NCI-H748 (cell line): ENCODE data around the gene STARD13.

Experiments
- DNase-seq: peaks from one replicate; lab custom pipeline; 2025; ENCODE audit not compliant: unreplicated experiment; lab: John Stamatoyannopoulos, UW

The STARD13 gene

GRCh38 chr13:33285420-33286124 lies at the start of gene STARD13:
Gene STARD13 (minus strand): TSS chr13:33285755. CDS start chr13:33285638, 117 bp downstream.
- peak; percentile 90 for DNase-seq

- no peak for DNase-seq
These were observed 49.3 kb upstream of the STARD13 start for GRCh38 chr13:33334831-33335230.

- DNase-seq, result no peak
These were observed 46.4 kb upstream of the STARD13 start for GRCh38 chr13:33331962-33332361.

- no peak for DNase-seq
These were observed 44.9 kb upstream of the STARD13 start for GRCh38 chr13:33330483-33330882.

- peak; percentile 33 for DNase-seq
These were observed 43.1 kb upstream of the STARD13 start for GRCh38 chr13:33328701-33329100.

GRCh38 chr13:33326723-33327122 lies 41.2 kb upstream of the STARD13 start:
- DNase-seq, result no peak

GRCh38 chr13:33326246-33326645 lies 40.7 kb upstream of the STARD13 start:
- no peak for DNase-seq

GRCh38 chr13:33323801-33324510 lies 38.4 kb upstream of the STARD13 start:
- DNase-seq, result no peak

GRCh38 chr13:33322965-33323668 lies 37.6 kb upstream of the STARD13 start:
- DNase-seq, result peak; percentile 58

GRCh38 chr13:33322543-33322809 lies 36.9 kb upstream of the STARD13 start:
- DNase-seq, result no peak

GRCh38 chr13:33321686-33322542 lies 36.4 kb upstream of the STARD13 start:
- DNase-seq, result no peak

GRCh38 chr13:33319859-33320258 lies 34.3 kb upstream of the STARD13 start:
- peak; percentile 35 for DNase-seq

- DNase-seq, result no peak
These were observed 33.2 kb upstream of the STARD13 start for GRCh38 chr13:33318744-33319143.

- no peak for DNase-seq
These were observed 32.5 kb upstream of the STARD13 start for GRCh38 chr13:33318037-33318436.

- DNase-seq, result no peak
These were observed 31.3 kb upstream of the STARD13 start for GRCh38 chr13:33316890-33317289.

- DNase-seq, result no peak
These were observed 27.9 kb upstream of the STARD13 start for GRCh38 chr13:33313504-33313903.

- no peak for DNase-seq
These were observed 27.3 kb upstream of the STARD13 start for GRCh38 chr13:33312861-33313212.

GRCh38 chr13:33312150-33312860 lies 26.8 kb upstream of the STARD13 start:
- DNase-seq, result no peak

- no peak for DNase-seq
These were observed 25.5 kb upstream of the STARD13 start for GRCh38 chr13:33311040-33311439.

- no peak for DNase-seq
These were observed 24.9 kb upstream of the STARD13 start for GRCh38 chr13:33310245-33311038.
